Measurements from ENCODE around the gene IGSF3.

DNA sequence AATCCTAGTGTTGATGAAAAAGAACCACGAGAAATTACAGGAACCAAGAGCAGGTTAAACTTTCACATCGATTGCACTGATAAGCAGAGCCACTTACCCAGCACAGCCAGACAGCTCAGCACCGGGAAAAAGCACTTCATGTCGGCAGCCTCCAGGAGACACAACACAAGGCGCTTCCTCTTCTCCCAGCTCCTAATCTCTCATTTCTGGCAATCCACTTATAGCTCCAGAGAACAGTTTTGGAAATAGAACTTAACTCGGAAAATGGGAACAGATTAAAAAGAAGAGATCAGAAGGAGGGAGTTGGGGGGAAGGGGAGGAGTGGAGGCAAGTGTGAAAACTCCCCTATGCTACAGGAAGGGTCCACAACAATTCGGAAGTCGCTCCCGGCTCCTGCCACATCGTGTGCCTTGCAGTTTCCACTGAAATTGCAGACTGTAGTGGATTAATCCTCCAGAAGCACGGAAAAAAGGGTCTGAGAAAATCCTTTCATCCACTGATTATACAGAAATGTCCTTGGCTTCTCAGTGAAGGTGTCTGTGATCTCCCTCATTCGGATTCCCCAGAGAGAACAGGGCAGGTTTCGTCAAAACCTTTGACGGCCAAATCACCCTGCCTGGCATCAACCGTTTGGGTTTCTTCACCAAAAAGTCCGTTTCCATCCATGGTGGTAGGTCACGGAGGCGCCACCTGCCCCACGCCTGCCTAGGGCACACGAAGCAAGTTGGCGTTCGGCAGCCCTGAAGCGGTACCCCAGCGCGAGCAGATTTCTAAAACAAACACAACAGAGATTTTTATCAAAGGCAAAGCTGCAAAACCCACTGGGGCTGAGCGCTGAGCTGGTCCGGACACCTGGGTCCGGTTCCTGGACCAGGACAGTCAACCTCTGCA, 1.1 kb downstream of the IGSF3 start:
- TF ChIP-seq POLR2A (IDR thresholded peaks at IDR 0.05) (no peak), POLR2AphosphoS5 (IDR thresholded peaks at IDR 0.05) (no peak)
- TF ChIP-seq, protein P1, sequence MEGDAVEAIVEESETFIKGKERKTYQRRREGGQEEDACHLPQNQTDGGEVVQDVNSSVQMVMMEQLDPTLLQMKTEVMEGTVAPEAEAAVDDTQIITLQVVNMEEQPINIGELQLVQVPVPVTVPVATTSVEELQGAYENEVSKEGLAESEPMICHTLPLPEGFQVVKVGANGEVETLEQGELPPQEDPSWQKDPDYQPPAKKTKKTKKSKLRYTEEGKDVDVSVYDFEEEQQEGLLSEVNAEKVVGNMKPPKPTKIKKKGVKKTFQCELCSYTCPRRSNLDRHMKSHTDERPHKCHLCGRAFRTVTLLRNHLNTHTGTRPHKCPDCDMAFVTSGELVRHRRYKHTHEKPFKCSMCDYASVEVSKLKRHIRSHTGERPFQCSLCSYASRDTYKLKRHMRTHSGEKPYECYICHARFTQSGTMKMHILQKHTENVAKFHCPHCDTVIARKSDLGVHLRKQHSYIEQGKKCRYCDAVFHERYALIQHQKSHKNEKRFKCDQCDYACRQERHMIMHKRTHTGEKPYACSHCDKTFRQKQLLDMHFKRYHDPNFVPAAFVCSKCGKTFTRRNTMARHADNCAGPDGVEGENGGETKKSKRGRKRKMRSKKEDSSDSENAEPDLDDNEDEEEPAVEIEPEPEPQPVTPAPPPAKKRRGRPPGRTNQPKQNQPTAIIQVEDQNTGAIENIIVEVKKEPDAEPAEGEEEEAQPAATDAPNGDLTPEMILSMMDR (IDR thresholded peaks at IDR 0.05), result no peak
